HG02571 (cell line): ENCODE results near the gene CHMP5.
A peak's percentile ranks its signal among the peaks of the same experiment; 100 is the strongest.

Experiments
- ATAC-seq: cut with Tn5 transposase; IDR thresholded peaks from one replicate; pipeline ENCODE4 v1.9.1; 2021; ENCODE audit warnings: mild to moderate bottlenecking, moderate library complexity; ENCODE audit not compliant: unreplicated experiment

Gene CHMP5

DNA sequence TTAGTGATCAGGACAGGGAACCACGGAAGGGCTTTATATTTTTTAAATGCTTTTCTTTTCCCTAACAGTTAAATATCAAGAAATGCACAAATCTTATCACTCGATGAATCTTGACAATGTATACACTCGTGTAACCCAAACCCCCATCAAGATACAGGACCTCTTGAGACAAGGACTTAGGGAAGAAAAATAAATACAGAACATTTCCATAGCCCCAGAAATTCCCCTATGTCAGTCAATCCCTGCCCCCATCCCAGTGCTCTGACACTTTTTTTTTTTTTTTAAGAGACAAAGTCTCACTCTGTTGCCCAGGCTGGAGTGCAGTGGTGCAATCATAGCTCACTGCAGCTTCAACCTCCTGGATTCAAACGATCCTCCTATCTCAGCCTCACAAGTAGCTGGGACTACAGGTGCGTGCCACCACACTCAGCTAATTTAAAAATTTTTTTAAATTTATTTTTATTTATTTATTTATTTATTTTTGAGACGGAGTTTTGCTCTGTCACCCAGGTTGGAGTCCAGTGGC is 22.2 kb upstream of the CHMP5 start:
- ATAC-seq, result no peak

DNA sequence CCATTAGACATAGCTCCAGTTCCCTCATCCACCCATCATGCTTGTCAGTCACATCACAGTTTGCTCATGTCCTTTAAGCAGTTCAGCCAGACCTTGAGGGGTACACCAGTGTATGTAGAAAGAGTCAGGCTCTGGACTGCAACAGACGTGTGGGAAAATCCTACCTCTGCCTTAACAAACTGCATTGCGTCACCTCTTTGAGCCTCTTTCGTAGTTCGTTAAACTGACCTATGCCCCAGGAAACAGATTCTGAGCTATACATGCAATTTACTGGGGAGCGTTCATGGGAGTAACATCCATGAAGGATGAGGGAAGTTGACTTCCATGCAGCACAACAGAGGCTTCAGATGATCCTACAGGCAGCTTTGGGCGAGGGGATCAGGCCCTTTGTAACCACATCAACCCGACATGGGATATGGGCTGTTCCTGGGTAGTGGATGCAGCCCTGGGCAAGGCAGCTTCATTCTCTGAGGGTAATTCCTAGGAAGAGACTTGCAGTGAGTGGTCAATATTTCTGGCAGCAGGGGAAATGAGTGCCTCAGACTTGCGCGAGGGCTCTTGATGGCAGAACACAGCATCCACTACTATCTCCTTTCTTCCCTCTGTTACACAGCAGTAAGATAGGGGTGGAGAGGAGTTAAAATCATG is 20.6 kb upstream of the CHMP5 start:
- ATAC-seq, result no peak

DNA sequence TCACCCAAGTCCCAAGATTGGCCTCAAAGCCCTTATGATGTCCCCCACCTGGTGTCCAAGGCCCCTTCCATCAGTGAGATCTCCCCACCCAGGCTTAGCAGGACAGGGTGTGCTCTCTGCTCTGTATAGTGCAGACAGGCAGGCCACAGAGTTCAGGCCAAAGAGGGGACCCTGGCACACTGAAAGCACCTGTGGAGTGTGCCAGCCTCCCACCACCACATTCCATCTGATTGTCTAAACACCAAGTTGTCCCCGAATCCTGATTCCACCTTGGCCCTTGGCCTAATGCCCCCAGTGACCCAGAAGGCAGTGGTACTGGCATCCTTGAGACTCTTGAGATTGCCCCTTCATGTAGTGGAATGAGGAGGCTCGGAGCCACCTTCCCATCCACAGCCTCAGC is 19.5 kb upstream of the CHMP5 start:
- ATAC-seq, result no peak

DNA sequence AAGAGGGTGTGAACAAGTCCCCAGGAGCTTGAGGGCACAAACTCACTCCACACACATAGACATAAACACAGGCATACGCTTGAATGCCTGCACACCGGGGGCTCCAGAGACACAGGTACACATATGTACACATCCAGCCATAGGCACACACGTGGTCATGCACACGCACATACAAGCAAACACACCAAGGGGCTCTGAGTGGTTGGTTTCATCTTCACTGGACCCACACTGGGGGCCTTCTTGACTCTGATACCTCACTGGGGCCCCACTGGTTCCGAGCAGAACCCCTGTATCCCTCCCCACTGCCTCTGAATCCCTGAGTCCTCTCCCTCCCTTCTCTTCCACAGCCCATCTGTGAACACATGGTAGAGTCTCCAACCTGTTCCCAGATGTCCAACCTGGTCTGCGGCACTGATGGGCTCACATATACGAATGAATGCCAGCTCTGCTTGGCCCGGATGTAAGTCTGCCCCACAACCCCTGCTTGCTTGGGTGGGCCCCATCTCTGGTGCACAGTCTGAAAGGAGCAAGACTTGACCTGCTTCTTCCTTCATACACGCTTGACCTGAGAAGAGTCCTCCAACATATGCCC is 18.5 kb upstream of the CHMP5 start:
- ATAC-seq, result no peak

DNA sequence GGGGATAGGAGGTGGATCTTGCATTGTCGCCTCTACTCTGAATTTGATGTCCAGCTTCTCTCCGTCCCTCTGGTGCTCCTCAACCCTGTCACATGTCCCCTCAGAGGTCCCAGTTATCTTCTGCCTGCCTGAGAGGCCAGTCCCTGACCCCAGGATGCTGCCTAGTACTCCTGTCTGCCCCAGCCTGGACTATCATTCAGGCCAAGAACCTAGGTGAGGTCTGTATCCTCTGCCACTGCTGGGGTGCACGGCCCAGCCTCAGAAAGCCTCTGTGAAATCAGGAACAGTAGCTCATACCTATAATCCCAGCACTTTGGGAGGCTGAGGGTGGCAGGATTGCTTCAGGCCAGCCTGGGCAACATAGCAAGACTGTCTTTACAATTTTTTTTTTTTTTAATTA is 16.2 kb upstream of the CHMP5 start:
- peak; percentile 6 for ATAC-seq

DNA sequence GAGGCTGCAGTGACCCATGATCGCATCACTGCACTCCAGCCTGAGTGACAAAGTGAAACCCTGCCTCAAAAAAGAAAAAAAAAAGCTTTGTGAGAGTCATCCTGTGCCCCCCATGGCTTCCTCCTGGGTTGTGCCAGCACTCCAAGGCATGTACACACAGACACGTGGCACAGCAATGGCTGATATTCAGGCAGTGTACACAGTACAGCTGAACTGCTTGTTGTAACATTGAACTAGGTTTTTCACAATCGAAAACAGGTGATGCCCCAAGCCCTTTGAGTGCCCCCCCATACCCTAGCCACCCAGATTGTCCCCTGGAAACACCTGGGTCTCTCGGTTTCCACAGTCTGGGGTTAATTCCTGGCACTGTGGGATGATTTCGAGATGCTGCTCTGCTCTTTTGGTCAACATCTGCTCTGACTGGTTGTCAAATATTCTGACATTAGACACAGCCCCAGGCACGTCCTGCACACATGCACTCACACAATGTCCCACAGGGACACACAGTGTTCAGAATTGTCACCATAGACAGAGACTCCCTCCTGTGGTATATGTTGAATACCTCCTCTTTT is 15.7 kb upstream of the CHMP5 start:
- peak; percentile 64 for ATAC-seq

DNA sequence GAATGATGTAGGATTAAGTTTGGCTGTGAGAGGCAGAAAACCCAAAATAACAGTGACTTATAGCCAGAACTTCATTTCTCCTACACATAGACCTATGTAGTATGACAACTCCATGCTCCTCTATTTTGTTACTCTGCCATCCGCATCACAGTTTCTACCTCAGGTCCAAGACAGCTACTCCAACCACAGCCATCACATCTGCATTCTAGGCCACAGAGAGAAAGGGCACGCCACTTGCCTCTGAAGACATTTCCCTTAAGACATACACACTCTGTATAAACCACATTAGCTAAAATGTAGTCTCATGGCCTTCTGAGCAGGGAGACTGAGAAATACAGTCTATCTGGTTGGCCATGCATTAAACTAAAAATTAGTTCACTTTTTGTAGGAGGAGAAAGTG is 14.9 kb upstream of the CHMP5 start:
- ATAC-seq, result no peak

DNA sequence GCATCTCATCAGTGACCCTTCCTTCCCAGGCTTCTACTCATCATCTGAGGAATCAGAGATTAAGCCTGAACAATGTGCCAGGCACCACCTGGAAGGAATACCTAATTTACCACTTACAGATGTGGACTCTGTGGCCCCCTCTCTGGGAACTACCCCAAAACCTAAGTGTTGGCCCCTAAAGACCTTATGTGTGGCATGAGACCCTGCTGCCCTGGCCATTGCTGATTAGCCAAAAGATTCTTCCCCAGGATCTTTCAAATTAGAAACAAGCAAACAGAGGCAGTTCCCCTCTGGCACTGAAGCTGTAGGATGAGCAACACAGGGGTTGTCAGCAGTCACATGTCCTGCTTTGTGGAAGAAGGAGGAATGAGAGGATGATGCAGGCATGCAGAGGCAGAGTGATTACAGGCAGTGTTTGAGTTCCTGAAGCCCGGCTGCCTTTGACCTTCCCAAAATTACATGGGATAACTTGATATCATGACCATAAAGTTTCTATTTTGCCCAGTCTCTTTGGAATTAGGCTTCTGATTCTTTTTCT is 14.3 kb upstream of the CHMP5 start:
- ATAC-seq, result no peak

DNA sequence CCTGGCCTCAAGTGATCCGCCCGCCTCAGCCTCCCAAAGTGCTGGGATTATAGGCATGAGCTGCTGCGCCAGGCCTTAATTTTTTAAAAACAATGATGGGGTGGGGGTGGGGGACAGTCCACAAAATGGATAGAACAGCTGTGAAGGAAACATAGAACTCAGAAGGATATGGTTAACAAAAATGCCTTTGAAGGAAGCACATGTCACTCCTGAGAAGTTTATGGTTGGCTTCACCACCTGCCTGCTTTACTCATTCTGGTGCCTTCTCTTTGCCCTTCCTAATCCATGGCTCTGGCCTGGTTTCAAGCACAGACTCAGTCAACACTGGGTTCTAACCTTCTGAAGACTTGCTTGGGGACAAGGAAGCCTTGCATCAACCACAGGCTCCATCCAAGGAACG is 10.6 kb upstream of the CHMP5 start:
- no peak for ATAC-seq

DNA sequence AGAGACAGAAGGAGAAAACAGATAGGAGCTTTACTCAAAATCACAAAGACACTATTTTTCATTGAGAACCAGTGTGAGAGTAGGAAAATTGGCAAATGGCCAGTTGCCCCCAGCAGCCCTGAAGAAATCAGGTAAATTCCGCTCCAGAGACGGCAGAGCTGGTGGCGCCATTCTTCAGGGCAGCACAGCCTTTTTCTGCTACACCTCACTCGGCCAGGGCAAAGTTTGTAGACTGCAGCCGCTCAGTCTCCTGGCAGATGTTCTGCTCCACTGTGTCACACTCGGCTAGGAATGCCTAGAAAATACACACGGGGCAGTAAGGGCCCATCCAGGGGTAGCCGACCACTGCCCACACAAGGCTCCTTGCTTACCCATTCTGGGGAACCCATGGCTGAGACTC is 9.8 kb upstream of the CHMP5 start:
- no peak for ATAC-seq

DNA sequence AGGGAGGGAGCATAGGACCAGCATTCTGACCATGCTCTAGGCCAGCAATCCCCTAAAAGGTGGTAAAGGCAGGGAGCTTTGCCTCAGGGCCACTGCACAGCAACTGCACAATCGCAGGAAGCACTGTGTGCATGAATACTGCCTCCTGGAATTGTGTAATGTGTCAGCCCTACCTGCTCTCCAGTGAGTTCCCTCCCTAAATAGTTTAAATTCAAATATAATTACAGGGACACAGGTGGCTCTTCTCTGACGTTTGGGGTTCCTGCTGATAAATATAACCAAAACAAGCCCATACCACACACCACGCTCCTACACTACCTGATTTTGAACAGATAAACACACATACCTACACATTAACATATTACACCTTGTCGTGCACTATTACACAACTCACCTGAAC is 9.4 kb upstream of the CHMP5 start:
- no peak for ATAC-seq

DNA sequence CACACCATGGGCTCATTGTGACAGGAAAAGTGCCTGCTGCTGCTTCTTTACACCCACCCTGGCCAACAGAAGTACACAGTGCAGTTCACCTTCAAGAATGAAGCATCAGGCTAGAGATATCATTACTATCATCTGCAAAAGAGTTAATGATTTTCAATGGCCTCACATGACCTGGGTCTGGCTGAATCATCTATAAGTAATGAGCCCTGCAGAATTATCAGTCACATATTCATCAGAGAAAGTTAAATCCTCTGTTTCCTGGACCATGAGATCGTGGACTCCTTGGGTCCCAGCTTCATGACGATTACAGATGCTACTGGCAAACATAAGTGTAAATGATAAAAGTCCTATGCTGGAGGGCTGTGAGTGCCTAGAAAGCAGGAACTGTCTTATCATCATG is 8.6 kb upstream of the CHMP5 start:
- ATAC-seq, result no peak

DNA sequence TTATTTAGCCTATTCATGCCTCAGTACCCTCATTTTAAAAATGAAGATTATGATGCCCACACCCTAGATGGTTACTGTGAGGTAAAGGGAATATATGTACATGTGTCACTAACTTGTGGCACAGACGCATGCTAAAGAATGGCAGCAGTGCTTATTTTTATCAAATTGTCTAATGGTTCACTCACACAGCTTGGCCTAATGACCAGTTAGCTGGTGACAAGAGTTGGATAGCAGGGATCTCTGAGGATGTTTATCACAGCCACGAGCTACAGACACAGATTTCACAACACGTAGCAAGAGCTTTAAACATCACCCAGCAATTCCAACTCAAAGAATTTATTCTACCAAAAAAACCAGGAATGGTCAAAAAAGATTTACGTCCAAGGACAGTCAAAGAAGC is 7.6 kb upstream of the CHMP5 start:
- no peak for ATAC-seq

DNA sequence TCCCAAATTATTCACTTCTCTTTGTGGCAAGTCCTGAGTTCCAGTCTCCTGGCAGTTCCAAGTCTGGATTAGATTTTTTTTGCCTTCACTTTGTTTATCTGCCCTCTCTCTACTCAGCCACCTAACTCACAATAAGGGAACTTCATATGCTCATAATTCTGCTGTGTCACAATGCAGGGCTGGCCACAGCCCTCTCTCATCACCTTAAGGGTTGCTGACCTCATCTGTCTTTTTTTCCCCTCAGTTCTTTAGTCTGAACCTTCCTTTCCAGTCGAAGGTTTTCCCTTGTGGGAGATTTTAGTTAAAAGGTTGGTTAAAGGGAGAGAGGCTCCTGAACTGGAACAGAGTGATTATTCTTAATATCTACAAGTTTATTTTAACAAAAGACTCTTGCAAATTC is 4.5 kb upstream of the CHMP5 start:
- no peak for ATAC-seq

DNA sequence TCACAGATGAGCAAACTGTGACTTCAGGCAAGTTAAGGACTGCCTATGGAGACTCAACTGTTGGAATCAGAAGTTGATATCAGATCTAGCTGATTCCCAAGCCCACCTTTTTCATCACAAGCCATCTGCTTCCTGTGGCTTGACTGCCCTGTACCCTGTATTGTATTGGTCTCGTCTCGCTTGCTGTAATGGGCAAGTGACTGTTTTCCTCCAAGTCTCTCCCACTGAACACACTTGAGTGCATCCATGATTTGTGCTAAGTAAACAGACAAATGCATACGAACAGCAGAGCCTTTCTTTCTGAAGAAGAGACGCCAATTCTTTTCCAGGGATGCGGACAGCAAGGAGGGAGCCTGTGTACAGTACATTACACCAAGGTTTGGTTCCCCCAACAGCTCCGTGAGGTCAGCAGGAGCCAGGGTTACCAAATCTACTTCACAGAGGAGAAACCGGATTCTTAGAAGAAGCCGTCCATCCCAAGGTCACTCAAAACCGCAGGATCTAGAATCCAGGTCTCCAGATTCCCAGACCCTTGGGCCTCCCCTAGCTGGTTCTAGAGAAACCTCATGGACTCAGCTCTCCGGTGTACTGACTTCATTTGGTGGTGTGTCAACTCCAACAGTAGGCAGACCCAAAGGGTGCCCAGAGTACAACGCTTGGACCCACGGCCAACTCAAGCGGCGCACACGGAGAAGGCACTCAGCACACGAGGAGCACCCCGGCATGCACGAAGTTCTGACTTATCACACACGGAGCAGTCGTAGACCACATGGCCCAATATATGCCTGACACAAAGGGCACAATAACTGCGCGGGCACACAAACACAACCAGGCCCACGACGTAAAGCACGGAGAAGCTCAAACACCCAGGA is 1.5 kb upstream of the CHMP5 start:
- peak; percentile 6 for ATAC-seq

DNA sequence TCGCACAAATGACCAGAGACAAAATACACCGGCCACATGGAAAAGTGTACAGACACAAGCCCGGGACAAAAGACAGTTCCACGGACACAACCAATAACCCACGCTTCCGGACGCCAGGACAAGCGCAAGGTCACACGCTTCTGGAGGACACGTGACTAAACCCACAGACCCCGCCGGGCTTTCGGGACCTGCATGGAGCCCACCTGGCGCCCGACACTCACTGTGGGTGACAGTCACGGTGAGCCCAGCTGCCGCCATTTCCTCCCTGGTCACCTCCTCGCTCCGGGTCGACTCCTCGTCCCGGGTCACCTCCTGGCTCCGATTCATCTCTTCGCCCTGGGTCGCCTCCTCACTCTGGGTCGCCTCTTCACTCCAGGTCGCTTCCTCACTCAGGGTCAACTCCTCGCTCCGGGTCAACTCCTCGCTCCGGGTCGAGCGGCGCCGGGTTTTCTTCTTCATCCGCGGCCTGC is 811 bp upstream of the CHMP5 start:
- peak; percentile 31 for ATAC-seq

DNA sequence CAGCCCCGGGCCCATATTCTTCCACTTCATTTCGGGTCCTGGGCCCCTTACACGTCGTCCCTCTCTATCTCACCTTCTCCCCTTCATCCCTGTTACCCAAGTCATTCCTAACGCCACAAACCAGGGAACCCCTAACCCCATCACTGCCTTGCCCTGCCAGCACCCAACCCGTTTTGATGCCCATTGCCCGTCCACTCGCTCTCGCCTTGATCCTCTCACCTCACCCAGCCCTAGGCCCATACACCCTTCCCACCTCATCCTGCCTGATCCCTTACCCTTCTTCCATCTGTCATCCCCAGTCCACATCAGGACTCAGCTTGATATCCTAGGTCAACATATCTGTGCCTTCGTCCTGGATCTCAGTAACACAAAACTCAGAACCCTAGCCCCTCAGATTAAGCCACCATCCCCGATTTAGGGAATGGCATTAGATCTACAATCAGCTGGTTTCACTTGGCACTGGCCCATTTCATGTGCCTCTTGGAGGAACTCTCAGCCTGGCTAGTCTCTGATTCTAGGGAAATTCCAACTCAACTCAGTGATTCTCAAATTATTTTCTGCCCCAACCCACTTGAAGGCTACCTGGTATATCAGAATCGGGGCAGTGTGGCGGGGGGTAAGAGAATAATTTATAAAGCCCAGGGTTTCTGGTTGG is 489 bp downstream of the CHMP5 start:
- no peak for ATAC-seq

DNA sequence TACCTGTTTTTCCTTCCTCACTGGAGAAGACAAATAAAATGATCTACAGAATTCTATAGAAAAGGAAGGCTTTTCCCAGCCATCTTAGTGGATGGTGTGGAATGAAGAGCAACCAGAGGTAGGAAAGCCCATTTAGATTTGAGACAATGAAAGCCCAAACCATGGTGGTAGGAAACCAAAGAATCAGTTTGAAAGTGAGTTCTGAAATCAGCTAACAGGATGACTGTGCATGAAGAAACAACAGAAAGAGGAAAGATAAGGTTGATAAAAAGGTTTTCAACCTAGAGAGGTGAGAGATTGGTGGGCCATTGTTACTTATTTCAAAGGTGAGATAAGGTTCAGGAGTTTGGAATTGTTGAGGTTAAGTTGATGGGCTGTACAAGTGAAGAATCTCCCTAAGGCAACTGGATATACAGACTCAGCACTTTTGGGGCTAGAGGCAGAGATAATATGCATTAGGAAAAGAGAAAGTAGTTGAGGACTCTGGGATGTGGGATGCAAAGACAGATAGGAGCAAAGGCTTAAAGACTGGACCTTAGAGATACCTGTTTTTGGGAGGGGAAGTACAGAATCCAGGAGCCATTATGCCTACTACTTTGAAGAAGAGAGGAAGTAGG is 2.4 kb downstream of the CHMP5 start:
- no peak for ATAC-seq

DNA sequence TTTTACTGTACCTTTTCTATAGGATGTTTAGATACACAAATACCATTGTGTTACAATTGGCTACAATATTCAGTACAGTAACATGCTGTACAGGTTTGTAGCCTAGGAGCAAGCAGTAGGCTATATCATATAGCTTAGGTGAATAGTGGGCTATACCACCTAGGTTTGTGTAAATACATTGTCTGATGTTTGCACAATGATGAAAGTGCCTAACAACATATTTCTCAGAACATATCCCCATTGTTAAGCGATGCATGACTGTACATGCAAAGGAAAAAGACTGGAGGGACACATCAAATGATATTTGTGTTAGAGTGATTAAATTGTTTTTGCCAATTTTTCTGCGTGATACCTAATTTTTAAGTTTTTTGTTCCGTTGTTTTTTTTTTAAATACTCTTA is 5.3 kb downstream of the CHMP5 start:
- no peak for ATAC-seq

DNA sequence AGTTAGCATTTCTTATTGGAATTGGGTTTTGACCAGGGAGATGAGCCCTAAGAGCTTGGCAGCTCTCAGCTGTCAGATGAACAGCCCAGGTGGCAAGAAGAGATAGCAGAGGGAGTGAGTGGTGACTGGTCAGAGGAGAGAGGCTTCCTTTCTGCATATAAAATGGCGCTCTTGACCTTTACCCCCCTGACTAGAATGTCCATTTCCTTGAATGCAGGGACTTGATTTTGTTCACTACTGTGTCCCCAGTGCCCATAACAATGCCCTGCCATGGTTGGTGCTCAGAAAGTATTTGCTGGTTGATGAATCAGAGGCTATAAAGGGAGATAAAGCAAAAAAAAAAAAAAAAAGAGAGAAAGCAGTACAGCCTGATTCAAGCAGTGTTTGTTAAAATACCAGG is 7.2 kb downstream of the CHMP5 start:
- ATAC-seq, result no peak
